Measurements from ENCODE around the gene HNRNPUL1. TPM values are rescaled to one million over a fixed set of nuclear protein-coding genes. Genes with fewer than 3 reads are reported as not detected.
"Not testable (repeated sequence)": the region's sequence is repeated elsewhere in the genome, so short reads cannot be mapped to it uniquely, and the experiment has no call there.

The HNRNPUL1 gene
- total RNA-seq = 49.6 and 64.0 TPM in 2 replicates

- peak; percentile 100 for DNase-seq (ENCODE audit: low read depth in 2 of 2)
Measured at GRCh38 chr19:41263850-41264580, at the start of gene HNRNPUL1. HNRNPUL1 (plus strand) TSS chr19:41264372; CDS start chr19:41264504, 132 bp downstream.

GRCh38 chr19:41217741-41218140 is 46.4 kb upstream of the HNRNPUL1 start:
- DNase-seq (ENCODE audit: low read depth in 2 of 2) = no peak

GRCh38 chr19:41218249-41218614 is 45.9 kb upstream of the HNRNPUL1 start:
- DNase-seq (ENCODE audit: low read depth in 2 of 2) = no peak

GRCh38 chr19:41218615-41219507 is 45.3 kb upstream of the HNRNPUL1 start, which contains the start of gene AXL:
AXL (plus strand) TSS chr19:41219223; CDS start chr19:41219393, 170 bp downstream.
- peak in 1 of 2 donors; percentile 60 for DNase-seq (ENCODE audit: low read depth in 2 of 2)

- peak in 1 of 2 donors; percentile 30 for DNase-seq (ENCODE audit: low read depth in 2 of 2)
Measured at GRCh38 chr19:41219924-41220567, 44.1 kb upstream of the HNRNPUL1 start.

- no peak for DNase-seq (ENCODE audit: low read depth in 2 of 2)
Measured at GRCh38 chr19:41220811-41221210, 43.4 kb upstream of the HNRNPUL1 start.

- no peak for DNase-seq (ENCODE audit: low read depth in 2 of 2)
Measured at GRCh38 chr19:41221514-41222205, 42.5 kb upstream of the HNRNPUL1 start.

GRCh38 chr19:41222240-41222639 is 41.9 kb upstream of the HNRNPUL1 start:
- DNase-seq (ENCODE audit: low read depth in 2 of 2) = no peak

- DNase-seq (ENCODE audit: low read depth in 2 of 2) = peak in 1 of 2 donors; percentile 79
Measured at GRCh38 chr19:41223431-41224234, 40.5 kb upstream of the HNRNPUL1 start.

GRCh38 chr19:41224632-41225031 is 39.5 kb upstream of the HNRNPUL1 start:
- no peak for DNase-seq (ENCODE audit: low read depth in 2 of 2)

- DNase-seq (ENCODE audit: low read depth in 2 of 2) = peak; percentile 15 to 95
Measured at GRCh38 chr19:41225238-41226052, 38.7 kb upstream of the HNRNPUL1 start.

- DNase-seq (ENCODE audit: low read depth in 2 of 2) = peak in 1 of 2 donors; percentile 75
Measured at GRCh38 chr19:41226053-41226873, 37.9 kb upstream of the HNRNPUL1 start.

- DNase-seq (ENCODE audit: low read depth in 2 of 2) = no peak
Measured at GRCh38 chr19:41226874-41227390, 37.2 kb upstream of the HNRNPUL1 start.

GRCh38 chr19:41228486-41228885 is 35.7 kb upstream of the HNRNPUL1 start:
- DNase-seq (ENCODE audit: low read depth in 2 of 2) = no peak

- not testable (repeated sequence) for DNase-seq (ENCODE audit: low read depth in 2 of 2)
Measured at GRCh38 chr19:41229338-41229737, 34.8 kb upstream of the HNRNPUL1 start.

- no peak for DNase-seq (ENCODE audit: low read depth in 2 of 2)
Measured at GRCh38 chr19:41230067-41230857, 33.9 kb upstream of the HNRNPUL1 start.

- DNase-seq (ENCODE audit: low read depth in 2 of 2) = no peak
Measured at GRCh38 chr19:41232686-41233085, 31.5 kb upstream of the HNRNPUL1 start.

All from dermis microvascular lymphatic vessel endothelial cell (primary cell).